Liver (tissue), 2 donors: ENCODE measurements around the gene C7orf57.

ENCODE experiments used
- RAD21 ChIP-seq, 2 donors: IDR thresholded peaks; 2 replicates each; pipeline ENCODE4 v1.6.1; 2016; ENCODE audit warnings: antibody characterized with exemption in 2 of 2, mild to moderate bottlenecking in 2 of 2
- TF ChIP-seq, protein P1 (sequence below): IDR thresholded peaks from 2 replicates; pipeline ENCODE4 v1.6.1; 2016; ENCODE audit warnings: antibody characterized with exemption
- donor health status: healthy.

DNA sequence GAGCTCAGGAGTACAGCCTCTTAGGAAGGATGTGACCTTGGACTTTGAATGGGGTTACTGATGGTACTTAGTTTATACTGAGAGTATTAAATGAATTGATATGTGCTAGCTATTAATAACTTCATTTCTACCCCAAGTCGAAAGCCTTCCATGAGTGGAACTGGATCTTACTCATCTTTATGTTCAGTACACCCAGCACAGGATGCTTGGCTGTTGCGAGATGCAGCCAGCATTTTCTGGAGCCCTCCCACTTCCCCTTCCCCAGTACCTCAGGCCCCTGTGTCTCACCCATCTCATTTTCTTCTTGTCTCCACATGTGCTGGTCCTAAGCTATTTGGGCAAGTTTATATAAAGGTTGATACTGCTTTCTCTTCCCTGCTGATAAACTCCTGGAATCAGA is 60.9 kb downstream of the C7orf57 start:
- TF ChIP-seq, protein P1, sequence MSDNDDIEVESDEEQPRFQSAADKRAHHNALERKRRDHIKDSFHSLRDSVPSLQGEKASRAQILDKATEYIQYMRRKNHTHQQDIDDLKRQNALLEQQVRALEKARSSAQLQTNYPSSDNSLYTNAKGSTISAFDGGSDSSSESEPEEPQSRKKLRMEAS, result no peak
- TF ChIP-seq RAD21 (IDR thresholded peaks at IDR 0.05), result no peak
